T follicular helper cell (primary cell): ENCODE measurements around the gene PEX5L.
"Not testable (repeated sequence)": the region's sequence is repeated elsewhere in the genome, so short reads cannot be mapped to it uniquely, and the experiment has no call there.

Experiments used
- DNase-seq: peaks from one replicate; pipeline ENCODE4 v3.0.0-alpha.2; 2020; ENCODE audit warnings: low read depth

Gene PEX5L

DNA sequence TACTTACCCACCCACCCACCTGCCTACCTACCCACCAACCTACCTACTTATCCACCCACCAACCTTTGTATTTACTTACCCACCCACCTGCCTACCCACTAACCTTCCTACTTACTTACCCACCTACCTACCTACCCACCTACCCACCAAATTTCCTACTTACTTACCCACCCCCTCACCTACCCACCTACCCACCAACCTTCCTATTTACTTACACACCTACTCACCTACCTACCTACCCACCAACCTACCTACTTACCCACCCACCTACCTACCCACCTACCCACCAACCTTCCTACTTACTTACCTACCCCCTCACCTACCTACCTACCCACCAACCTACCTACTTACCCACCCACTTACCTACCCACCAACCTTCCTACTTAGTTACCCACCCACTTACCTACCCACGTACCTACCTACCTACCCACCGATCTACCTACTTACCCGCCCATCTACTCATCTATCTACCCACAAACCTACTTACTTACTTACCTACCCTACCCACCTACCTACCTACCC is 204.3 kb downstream of the PEX5L start:
- no peak for DNase-seq

DNA sequence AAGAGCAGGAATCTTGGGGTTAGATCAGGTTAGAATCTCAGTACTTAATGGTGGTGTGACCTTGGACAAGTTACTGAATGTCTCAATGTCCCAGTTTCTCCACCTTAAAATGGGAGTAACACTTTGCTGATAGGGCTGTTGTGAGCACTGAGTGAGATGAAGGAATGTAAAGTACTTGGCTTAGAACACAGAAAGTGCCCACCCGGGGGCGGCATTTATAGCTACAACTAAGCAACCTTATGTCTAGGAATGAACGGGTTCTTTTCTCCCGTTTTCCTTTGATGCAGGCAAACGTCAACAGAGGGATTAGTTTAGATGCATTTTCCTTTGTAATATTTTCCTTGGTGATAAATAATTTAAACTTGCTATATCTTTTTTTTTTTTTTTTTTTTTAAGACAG is 207.3 kb downstream of the PEX5L start:
- DNase-seq = no peak

DNA sequence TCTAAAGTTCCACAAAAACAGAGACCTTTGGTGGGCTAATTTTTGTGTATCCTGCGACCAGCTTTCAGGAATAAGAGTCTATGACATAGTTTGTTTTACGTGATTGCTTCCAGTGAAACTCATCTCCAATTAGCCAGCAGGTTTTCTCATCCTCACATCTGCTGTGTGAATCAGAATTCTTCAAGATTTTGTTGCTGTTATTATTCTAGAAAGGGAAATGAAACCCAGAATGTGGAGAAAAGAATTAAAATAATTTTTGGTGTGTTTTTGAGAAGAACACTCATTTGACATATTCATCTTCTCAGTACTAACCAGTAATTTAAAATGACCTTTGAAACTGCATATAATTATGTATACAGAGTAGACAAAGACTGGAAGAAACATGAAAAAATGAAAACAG is 208.0 kb downstream of the PEX5L start:
- DNase-seq = no peak

GRCh38 chr3:179826247-179826637 is 210.5 kb downstream of the PEX5L start:
- no peak for DNase-seq

- no peak for DNase-seq
Measured at GRCh38 chr3:179825527-179826246, 211.1 kb downstream of the PEX5L start.

DNA sequence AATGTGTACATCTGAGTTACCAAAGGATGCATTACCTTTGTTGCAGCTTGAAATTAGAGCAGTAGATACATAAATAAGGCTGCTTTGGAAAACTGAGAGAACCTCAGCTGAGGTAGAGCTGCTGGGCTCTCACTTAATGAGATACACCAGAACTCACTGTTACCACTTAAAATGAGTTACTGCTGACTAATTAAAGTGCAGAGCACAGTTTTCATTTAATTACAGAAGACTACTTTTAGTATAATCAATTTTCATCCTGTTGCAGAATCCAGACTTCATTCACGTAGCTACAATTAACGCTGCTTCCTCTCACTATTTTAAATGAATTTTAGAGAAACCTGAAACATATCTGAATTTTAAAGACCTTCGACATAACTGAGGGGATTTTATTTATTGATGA is 214.4 kb downstream of the PEX5L start:
- DNase-seq = no peak

DNA sequence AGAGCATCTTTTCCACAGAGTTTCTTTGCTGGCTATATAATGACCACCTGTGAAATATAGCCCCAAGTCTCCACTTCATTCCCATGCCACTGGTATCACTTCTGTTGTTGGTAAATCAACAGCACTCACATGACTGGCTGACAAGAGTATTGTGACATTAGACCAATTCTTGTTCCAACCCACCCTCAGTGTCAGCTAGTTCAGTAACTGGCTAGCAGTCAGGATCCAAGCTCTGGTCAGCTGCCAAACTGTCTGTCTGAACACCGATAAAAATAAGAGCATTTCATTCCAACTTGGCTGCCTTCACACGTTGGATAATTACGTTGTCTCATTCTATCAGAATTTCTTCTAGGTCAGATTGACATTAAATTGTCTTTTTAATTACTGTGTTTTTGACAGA is 217.4 kb downstream of the PEX5L start:
- DNase-seq = no peak

DNA sequence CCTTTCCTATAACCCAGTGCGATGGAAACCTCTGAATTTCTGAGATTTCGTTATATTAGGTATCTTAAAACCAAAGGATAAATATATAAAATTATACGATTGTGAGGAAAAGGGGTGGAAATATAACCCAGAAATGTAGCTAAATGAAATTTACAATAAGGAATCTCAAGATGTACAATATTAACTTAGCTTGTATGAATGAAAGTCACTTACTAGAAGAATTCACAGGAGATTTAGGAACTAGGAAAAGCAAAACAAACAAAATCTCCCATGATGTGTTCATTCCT is 224.7 kb downstream of the PEX5L start:
- no peak for DNase-seq

GRCh38 chr3:179811321-179812095 is 225.2 kb downstream of the PEX5L start:
- DNase-seq = no peak

DNA sequence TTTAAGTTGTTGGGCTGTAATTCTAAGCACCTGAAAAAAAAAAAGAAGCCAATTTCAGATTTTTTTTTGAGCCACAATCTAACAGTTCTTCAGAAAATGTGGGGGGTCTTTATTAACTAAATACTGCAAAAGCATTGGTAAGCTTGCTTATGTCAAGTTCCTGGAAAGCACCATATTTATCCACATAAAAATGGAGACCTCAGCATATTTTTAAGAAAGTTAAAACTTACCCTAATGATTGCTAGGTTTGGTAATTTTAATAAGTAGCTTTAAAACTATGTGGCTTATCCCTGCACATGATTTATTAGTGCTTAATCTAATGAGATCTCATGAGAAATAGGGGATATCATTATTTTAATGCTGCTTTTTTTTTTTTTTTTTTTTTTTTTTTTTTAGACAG is 227.1 kb downstream of the PEX5L start:
- DNase-seq = no peak

GRCh38 chr3:179807588-179807987 is 229.1 kb downstream of the PEX5L start:
- no peak for DNase-seq

DNA sequence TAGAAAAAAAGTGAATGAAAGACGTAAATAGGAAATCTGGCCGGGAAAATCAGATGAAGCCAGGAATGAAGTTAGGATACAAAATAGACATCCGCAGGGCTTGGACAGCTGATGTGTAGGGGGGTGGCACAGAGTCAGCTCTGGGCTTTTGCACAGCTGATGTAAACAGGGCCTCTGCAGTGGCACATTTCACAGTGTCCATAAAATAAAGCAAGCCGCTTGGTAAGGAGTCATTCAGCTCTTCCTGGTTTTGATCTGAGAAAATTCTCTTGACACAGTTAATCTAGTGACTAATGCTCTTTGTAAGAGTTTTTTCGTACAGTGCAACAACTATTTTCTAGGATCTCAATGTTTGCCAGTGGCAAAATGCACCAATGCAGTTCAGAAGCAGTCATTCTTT is 230.6 kb downstream of the PEX5L start:
- no peak for DNase-seq

DNA sequence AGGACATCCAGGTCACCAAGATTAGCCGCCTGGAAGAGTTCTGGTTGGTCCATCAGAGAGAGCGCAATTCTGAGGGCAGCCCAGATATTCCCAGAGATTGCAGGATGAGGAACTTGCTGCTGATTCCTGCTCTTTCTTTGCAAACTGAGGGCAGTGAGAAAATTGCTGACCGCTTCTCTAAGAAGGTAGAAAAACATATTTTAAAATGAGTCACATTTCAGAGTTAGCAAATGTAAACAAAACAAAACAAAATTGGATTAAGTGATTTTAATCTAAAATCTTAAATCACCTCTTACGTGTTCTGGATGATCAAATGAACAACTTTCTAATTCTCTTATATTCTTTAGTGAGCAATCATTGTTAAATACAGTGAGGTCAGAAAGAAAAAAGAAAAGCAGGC is 234.9 kb downstream of the PEX5L start:
- no peak for DNase-seq

DNA sequence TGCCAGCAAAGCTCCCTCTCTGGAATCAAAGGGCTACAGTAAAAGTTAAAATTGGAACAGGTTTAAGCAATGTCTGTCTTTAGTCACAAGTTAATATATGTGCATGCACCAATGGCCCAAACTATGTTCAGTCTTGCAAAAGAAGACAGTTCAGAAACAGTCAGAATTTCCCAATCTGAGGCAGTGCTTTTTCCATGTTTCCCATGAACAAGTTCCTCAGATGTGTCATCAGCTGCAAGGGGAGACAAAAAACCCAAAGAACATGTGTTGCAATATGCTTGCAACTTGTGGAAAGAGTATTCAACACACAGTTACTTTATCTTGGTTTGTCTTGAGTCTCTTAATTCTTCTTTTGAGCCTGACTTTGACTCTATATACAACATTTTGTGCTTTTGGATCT is 235.5 kb downstream of the PEX5L start:
- DNase-seq = no peak

- DNase-seq = no peak
Measured at GRCh38 chr3:179797192-179797591, 239.5 kb downstream of the PEX5L start.

- DNase-seq = no peak
Measured at GRCh38 chr3:179796421-179796820, 240.3 kb downstream of the PEX5L start.

- no peak for DNase-seq
Measured at GRCh38 chr3:179794355-179794754, 242.4 kb downstream of the PEX5L start.

DNA sequence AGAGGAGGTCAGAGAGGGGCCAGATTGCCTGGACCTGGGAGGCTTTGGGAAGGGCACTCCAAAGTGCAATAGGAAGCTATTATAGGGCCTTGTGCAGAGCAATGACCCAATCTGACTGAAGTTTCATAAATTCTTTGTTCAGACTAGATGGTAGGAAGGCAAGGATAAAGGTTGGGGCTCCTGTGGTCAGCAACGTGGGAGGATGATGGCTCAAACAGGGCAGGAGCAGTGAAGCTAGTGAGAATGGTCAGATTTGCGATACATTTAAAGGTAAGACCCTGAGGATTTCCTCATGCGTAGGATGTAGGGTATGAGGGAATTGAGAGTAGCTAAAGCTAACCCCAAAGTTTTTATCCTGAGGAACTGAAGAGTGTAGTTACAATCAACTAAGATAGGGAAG is 244.9 kb downstream of the PEX5L start:
- no peak for DNase-seq

DNA sequence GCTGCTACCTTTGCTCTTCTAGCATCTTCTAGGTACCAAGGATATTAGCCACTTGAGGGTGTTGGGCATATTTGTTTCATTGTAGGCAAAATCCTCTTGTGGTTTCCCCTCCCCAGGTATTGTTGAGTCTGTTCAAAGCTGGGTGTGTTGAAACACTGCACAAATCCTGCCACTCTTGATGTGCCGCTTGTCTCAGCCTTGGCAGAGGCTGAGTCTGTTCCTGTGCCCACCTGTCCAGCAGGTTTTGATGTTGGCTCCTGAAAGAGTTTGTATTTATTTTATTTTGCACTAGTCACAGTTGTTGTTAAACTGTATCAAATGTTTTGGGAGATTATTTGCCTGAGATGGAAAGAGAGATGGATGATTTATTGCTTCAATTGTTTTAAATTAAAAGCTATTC is 247.7 kb downstream of the PEX5L start:
- no peak for DNase-seq

GRCh38 chr3:179782841-179783240 is 253.9 kb downstream of the PEX5L start:
- DNase-seq = not testable (repeated sequence)

DNA sequence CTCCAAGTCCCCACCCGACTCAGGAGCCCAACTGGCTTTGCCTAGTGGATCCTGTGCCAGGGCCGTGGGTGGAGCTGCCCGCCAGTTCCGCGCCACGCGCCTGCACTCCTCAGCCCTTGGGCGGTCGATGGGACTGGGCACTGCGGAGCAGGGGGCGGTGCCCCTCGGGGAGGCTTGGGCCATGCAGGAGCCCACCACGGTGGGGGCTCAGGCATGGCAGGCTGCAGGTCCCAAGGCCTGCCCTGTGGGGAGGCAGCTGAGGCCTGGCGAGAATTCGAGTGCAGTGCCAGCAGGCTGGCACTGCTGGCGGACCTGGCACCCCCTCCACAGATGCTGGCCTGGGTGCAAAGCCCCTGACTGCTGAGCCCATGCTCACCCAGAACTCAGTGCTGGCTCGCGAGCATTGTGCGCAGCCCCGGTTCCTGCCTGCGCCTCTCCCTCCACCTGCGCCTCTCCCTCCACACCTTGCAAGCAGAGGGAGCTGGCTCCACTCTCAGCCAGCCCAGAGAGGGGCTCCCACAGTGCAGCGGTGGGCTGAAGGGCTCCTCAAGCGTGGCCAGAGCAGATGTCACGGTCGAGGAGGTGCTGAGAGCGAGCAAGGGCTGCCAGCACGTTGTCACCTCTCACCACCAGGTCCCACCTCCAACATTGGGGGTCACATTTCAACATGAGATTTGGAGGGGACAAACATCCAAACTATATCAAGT is 261.2 kb downstream of the PEX5L start:
- DNase-seq = no peak

- DNase-seq = no peak
Measured at GRCh38 chr3:179772297-179772696, 264.4 kb downstream of the PEX5L start.

- DNase-seq = no peak
Measured at GRCh38 chr3:179771797-179772196, 264.9 kb downstream of the PEX5L start.
